ENCODE results near the gene DHODH. TPM values are rescaled to one million over a fixed set of nuclear protein-coding genes. Genes with fewer than 3 reads are reported as not detected.
"Not testable (repeated sequence)": the region's sequence is repeated elsewhere in the genome, so short reads cannot be mapped to it uniquely, and the experiment has no call there.

The DHODH gene
- total RNA-seq, 1 donor from 2014 or later = 5.8 TPM

DNA sequence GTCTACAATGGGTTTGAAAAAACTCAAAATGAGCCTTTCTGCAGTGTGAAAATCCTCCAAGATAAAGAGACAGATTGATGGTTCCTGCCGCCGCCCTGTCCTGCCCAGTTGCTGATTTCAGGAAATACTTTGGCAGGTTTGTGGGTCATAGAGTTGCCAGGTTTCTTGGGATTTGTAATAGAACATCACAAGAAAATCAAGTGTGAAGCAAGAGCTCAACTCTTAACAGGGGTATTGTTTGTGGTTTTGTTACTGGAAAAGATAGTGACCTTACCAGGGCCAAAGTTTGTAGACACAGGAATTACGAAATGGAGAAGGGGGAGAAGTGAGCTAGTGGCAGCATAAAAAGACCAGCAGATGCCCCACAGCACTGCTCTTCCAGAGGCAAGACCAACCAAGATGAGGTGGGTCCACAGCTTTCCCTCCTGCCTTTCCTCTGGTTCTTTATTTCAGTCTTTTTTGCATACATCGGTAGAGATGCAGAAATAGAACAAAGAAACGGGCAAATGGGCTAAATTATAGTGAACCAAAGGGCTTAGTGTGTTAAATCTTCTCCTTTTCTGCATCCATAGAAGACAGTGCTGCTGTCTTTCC lies 45.8 kb downstream of the DHODH start, which contains the start of gene HP:
TSS of gene HP (plus strand) at position 252 of the 594 bp plus-strand sequence. CDS start at position 400, 148 bp downstream.
- not testable (repeated sequence) for DNase-seq (ENCODE audit: low spot score)

DNA sequence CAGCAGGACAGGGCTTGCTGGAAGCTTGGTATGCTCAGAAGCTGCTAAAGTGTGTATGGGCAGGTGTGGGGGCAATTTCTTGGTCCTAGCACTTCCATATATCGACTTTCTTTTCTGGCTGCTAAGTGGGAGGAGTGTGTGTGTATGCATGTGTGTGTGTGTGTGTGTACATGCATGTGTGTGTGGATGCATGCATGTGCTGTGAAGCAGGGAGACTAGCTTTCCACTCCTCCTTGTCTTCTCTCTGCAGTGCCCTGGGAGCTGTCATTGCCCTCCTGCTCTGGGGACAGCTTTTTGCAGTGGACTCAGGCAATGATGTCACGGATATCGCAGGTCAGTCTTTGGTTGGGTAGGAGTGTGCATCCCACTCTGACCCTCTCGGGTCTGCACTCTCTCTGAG lies 47.4 kb downstream of the DHODH start:
- DNase-seq (ENCODE audit: low spot score) = no peak

DNA sequence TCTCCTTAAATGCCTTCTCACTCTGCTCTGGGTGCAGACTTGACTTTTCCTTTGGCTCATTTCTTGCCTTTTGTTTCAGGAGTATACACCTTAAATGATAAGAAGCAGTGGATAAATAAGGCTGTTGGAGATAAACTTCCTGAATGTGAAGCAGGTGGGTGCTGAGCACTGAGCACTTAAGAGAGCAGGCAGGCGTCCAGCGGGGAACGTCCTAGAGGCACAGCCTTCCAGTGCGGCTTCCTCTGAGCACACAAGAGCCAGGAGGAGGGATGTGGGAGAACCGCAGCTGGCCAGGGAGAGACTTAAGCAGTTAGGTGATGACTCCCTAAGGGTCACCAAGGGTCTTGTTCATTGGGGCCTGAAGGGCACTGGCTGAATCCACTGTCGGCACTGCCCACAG lies 48.8 kb downstream of the DHODH start:
- DNase-seq (ENCODE audit: low spot score) = not testable (repeated sequence)

DNA sequence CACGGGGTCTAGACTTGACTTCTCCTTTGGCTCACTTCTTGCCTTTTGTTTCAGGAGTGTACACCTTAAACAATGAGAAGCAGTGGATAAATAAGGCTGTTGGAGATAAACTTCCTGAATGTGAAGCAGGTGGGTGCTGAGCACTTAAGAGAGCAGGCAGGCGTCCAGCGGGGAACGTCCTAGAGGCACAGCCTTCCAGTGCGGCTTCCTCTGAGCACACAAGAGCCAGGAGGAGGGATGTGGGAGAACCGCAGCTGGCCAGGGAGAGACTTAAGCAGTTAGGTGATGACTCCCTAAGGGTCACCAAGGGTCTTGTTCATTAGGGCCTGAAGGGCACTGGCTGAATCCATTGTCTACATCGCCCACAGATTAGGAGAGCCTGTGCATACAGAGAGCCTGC lies 50.5 kb downstream of the DHODH start:
- DNase-seq (ENCODE audit: low spot score) = not testable (repeated sequence)

DNA sequence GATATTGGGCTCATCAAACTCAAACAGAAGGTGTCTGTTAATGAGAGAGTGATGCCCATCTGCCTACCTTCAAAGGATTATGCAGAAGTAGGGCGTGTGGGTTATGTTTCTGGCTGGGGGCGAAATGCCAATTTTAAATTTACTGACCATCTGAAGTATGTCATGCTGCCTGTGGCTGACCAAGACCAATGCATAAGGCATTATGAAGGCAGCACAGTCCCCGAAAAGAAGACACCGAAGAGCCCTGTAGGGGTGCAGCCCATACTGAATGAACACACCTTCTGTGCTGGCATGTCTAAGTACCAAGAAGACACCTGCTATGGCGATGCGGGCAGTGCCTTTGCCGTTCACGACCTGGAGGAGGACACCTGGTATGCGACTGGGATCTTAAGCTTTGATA lies 51.9 kb downstream of the DHODH start:
- no peak for DNase-seq (ENCODE audit: low spot score)

DNA sequence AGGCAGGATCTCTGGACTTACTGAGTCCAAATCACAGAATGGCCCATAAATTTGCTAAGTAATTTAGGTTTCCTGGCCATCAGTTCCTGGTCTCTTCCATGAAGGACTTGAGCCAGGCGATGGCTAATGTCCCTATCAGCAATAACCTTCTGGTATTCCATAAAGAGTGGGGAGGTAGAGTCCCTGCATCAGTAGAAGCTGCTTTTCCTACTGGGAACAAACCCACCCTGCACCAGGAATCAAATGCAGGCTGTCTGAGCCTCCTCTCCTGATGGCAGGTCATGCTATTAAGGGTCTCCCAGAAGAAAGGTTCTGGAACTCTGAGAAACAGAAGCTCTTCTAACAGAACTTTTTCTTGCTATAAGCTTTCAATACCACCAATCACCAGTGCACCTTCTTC lies 53.0 kb downstream of the DHODH start:
- no peak for DNase-seq (ENCODE audit: low spot score)

DNA sequence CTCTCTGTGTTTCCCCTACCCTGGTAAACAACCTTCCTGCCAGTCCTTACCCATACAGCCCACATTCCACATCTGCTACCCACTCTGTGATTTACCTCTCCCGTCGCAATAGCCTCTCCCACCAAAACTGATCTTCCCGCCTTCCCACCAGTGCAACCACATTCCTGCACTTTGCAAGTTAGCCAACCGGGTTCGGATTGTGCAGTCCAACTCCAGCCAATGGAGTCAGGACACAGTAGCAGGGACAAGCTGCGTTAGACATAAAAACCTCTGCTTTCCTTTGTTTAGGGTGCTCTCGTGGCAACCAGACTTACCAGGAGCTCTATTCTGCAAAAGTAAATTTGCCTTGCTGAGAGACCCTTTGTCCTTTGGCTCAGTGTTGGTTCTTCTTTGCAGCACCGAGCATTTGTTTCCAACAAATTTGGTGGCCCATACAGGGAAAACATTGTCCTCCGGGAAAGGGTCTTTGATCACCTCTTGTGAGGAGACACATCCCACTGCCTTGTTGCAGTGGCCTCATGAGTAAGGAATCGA lies 55.9 kb downstream of the DHODH start:
- no peak for DNase-seq (ENCODE audit: low spot score)

DNA sequence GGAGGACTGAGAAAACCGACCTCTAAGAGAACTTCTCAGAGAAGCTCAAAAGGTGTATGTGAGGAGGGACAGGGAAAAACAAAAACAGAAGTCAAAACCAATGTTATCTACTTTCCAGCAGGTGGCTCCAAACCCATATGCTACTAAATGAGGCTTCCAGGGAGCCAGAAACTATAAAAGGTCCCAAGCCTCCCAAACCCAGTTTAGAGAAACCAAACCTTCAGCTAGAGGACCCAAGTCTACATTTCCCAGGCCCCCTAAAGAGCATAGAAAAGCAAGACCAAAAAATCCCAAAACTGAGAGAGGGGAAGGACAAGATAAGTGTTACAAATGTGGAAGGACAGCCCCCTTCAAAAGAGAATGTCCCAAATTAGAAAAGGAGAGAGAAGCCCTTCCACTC lies 58.2 kb downstream of the DHODH start:
- DNase-seq (ENCODE audit: low spot score) = no peak

DNA sequence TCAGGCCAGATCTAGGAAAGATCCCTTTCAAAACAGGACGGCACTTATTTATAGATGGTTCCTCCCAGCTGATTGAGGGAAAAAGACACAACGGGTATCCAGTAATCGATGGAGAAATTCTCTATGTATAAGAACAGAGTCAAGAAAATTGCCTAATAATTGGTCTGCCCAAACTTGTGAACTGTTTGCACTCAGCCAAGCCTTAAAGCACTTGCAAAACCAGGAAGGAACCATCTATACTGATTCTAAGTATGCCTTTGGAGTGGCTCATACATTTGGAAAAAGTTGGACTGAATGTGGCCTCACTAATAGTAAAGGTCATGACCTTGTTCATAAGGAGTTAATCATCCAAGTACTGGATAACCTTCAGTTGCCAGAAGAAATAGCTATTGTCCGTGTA lies 60.4 kb downstream of the DHODH start:
- DNase-seq (ENCODE audit: low spot score) = no peak

DNA sequence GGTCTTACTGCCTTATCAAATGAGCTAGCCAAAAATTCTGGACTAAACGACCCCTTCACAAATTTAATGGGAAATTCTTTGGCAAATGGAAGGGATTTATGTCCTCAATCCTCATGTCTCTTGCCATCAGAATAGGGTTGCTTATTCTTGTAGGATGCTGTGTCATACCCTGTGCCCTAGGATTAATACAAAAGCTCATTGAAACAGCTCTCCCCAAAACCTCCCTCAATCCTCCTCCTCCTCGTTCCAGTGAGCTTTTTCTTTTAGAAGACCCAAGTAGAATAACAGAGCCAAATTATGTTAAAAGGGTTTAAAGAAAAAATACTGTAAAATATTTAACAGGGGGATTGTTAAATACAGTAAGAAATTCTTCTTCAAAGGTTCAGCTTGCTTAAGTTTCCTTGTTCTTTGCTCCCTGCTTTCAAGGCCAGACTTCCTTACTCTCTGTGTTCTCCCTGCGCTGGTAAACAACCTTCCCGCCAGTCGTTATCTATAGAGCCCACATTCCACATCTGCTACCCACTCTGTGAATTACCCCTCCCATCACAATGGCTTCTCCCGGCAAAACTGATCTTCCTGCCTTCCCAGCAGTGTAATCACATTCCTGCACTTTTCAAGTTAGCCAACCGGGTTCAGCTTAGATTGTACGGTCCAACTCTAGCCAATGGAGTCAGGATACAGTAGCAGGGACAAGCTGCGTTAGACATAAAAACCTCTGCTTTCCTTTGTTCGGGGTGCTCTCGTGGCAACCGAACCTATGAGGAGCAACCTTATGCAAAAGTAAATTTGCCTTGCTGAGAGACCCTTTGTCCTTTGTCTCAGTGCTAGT lies 64.2 kb downstream of the DHODH start:
- DNase-seq (ENCODE audit: low spot score) = peak; percentile 38

DNA sequence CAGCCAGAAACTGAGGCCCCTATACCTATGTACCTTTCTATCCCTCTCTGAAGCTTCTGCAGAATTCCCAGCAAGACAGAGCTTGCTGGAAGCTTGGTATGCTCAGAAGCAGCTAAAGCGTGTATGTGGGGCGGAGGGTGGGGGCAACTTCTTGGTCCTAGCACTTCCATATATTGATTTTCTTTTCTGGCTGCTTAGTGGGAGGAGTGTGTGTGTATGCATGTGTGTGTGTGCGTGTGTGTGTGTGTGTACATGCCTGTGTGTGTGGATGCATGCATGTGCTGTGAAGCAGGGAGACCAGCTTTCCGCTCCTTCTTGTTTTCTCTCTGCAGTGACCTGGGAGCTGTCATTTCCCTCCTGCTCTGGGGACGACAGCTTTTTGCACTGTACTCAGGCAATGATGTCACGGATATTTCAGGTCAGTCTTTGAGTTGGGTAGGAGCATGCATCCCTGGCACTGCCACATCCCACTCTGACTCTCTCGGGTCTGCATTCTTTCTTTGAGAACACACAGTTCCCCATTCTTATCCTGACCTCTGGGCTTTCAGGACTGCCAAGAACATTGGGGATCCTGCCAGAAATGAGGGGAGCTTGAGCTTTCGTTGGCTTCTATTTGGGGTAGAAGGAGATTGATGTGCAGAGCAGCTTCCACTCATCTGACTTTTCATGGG lies 65.2 kb downstream of the DHODH start:
- peak; percentile 23 for DNase-seq (ENCODE audit: low spot score)

DNA sequence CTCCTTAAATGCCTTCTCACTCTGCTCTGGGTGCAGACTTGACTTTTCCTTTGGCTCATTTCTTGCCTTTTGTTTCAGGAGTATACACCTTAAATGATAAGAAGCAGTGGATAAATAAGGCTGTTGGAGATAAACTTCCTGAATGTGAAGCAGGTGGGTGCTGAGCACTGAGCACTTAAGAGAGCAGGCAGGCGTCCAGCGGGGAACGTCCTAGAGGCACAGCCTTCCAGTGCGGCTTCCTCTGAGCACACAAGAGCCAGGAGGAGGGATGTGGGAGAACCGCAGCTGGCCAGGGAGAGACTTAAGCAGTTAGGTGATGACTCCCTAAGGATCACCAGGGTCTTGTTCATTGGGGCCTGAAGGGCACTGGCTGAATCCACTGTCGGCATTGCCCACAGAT lies 66.5 kb downstream of the DHODH start:
- DNase-seq (ENCODE audit: low spot score) = not testable (repeated sequence)

Other genes starting within 250 kb of the DHODH start
- gene AP1G1, start 199.9 kb upstream of the DHODH start, total RNA-seq = 98.1 TPM
- 30.0 TPM for gene ATXN1L, start 162.8 kb upstream of the DHODH start, total RNA-seq
- gene ZNF821, start 124.6 kb upstream of the DHODH start, total RNA-seq = 9.3 TPM
- 225 TPM for gene IST1, start 113.2 kb upstream of the DHODH start, total RNA-seq
- 0.17 TPM for gene PKD1L3, start 8.3 kb upstream of the DHODH start, total RNA-seq
- gene HP, start 45.8 kb downstream of the DHODH start, total RNA-seq = 27.5 TPM
- gene HPR, start 54.5 kb downstream of the DHODH start, total RNA-seq = 0.43 TPM
- gene TXNL4B, start 84.9 kb downstream of the DHODH start, total RNA-seq = 14.0 TPM
- gene DHX38, start 85.1 kb downstream of the DHODH start, total RNA-seq = 55.7 TPM
- gene PMFBP1, start 163.4 kb downstream of the DHODH start, total RNA-seq = 0.66 TPM